SK-N-MC (cell line): ENCODE data around the gene NRP1.

Source experiments
- EZH2 ChIP-seq: fragments of 200-600 bp; sonication (generic); IDR thresholded peaks from one replicate; pipeline ENCODE4 v1.6.1; 2017; ENCODE audit warnings: antibody characterized with exemption
- POLR2AphosphoS5 ChIP-seq: IDR thresholded peaks from 2 replicates; pipeline ENCODE4 v1.6.1; 2012; ENCODE audit warnings: mild to moderate bottlenecking, low read depth, low read length, borderline replicate concordance

GRCh38 chr10:33153968-33154327 is 180.5 kb downstream of the NRP1 start:
- TF ChIP-seq POLR2AphosphoS5: no peak
- no peak for TF ChIP-seq EZH2
